Measurements from ENCODE around the gene THADA. TPM values are rescaled to one million over a fixed set of nuclear protein-coding genes. Genes with fewer than 3 reads are reported as not detected.

The THADA gene, protein sequence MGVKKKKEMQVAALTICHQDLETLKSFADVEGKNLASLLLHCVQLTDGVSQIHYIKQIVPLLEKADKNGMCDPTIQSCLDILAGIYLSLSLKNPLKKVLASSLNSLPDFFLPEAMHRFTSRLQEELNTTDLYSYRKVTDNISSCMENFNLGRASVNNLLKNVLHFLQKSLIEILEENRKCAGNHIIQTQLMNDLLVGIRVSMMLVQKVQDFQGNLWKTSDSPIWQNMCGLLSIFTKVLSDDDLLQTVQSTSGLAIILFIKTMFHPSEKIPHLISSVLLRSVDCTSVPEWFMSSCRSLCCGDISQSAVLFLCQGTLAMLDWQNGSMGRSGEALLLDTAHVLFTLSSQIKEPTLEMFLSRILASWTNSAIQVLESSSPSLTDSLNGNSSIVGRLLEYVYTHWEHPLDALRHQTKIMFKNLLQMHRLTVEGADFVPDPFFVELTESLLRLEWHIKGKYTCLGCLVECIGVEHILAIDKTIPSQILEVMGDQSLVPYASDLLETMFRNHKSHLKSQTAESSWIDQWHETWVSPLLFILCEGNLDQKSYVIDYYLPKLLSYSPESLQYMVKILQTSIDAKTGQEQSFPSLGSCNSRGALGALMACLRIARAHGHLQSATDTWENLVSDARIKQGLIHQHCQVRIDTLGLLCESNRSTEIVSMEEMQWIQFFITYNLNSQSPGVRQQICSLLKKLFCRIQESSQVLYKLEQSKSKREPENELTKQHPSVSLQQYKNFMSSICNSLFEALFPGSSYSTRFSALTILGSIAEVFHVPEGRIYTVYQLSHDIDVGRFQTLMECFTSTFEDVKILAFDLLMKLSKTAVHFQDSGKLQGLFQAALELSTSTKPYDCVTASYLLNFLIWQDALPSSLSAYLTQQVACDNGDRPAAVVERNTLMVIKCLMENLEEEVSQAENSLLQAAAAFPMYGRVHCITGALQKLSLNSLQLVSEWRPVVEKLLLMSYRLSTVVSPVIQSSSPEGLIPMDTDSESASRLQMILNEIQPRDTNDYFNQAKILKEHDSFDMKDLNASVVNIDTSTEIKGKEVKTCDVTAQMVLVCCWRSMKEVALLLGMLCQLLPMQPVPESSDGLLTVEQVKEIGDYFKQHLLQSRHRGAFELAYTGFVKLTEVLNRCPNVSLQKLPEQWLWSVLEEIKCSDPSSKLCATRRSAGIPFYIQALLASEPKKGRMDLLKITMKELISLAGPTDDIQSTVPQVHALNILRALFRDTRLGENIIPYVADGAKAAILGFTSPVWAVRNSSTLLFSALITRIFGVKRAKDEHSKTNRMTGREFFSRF (N-terminal part only)
- total RNA-seq (10 to 100 TPM; 20.2 to 35.2 (median 29.6) TPM), polyA plus RNA-seq (10 to 100 TPM in 1 of 3 donors, 1 to 10 TPM in 2; 4.4 to 14.0 (median 9.0) TPM)

DNA sequence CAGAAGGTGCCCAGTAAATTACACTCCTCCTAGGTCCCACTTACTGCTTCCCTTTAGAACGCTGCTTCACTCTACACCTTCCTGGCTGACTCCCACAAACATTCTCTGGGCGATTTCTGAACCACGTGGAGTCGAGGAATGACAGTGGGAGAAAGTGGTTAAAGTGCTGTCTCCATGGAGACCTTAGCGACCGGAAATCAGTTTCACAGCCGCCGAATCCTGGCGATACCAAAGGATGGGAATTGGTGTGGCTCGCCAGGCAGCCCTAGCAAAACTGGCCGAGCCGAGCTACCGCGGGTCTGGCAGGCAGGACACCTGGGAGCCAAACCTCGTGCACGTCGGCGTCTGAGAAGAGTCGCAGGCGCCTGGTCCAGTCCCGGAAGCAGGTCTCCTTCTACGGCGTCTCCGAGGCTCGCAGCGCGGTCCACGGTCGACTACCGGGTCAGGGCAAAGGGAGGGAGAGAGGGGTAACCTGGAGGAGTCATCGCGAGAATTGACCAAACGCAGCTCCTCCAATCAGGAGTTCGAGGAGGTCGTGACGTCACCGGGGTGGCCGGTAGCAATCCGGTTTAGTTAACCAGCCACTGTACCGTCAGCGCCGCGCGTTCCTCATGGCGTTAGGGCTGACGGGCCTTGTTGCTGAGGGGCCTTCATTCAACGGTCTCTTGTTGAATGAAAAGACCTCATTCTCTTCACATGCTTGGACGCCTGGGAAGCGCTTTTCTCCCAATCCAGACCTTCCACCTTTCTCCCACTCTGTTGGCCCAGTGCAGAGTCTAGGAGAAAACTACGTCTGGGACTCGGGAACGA lies at the start of gene THADA:
THADA (minus strand) TSS at position 436 of the 810 bp plus-strand sequence. CDS start 3,646 bp downstream, outside the sequence.
- no peaks in the 10 kb centered on the region for H3K9me3 ChIP-seq

DNA sequence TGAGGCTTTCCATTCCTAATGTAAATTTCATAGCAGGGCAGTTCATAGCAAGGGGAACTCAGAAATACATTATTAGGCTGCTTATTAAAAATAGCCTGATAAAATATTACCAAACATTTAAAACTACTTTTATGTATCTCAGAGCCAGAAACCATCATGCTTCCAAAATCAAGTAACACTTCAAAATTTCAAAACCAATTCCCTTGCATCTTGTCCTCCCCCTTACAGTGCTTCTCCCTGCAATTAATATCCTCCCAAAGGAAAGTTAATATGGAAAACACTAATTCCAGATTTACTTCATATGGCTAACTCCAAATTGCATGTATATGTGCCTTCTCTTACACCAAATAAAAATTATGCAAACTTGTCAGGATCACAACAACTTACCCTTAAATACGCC lies 47.8 kb upstream of the THADA start:
- no peaks in the 10 kb centered on the region for H3K9me3 ChIP-seq
- 95 to 96% methylated on average over 1 of the region's 1 CpG for WGBS, 2 donors
- no peak for DNase-seq
- H3K27ac ChIP-seq, result peak overlapping the region in 1 of 4 donors; percentile 8
- H3K27me3 ChIP-seq, result no peaks in the 10 kb centered on the region
- intact Hi-C loops (cut with DNase I), result no loop called here
- no peaks in the 10 kb centered on the region for H3K36me3 ChIP-seq
- no peak overlapping the region for H3K4me3 ChIP-seq
- TF ChIP-seq POLR2AphosphoS5 (IDR thresholded peaks at IDR 0.05), result no peak
- TF ChIP-seq CTCF (IDR thresholded peaks at IDR 0.05), result no peak
- no peak for TF ChIP-seq EP300 (IDR thresholded peaks at IDR 0.05)
- no peak for TF ChIP-seq POLR2A (IDR thresholded peaks at IDR 0.05)
- H3K4me1 ChIP-seq, result peaks cover 0 to 8% (median 3%) of the 10 kb centered on the region in 4 donors

More for the DNA sequence above, at the start of gene THADA:
- no peak for TF ChIP-seq CTCF (IDR thresholded peaks at IDR 0.05)
- TF ChIP-seq POLR2AphosphoS5 (IDR thresholded peaks at IDR 0.05), result peak; percentile 98 to 99 (median 99)
- TF ChIP-seq POLR2A (IDR thresholded peaks at IDR 0.05), result peak; percentile 90 to 92
- TF ChIP-seq EP300 (IDR thresholded peaks at IDR 0.05), result peak in 1 of 4 donors; percentile 22
- intact Hi-C loops (cut with DNase I), result loop anchor here (2.0 to 5.0 kb wide), 2 partner anchors 77 to 401 kb away; partner anchors contain the start of gene LRPPRC
- peak; percentile 100 for DNase-seq
- Histone ChIP-seq H3K27me3 (no peaks in the 10 kb centered on the region), H3K27ac (peak within 1 kb of the TSS; percentile 90 to 95 (median 92)), H3K4me1 (peaks cover 0 to 23% (median 16%) of the 10 kb centered on the region in 4 donors), H3K4me3 (peak within 1 kb of the TSS; percentile 63 to 85 (median 70)), H3K36me3 (peaks cover 0 to 18% (median 5%) of the 10 kb centered on the region in 4 donors)
- 0% methylated on average over 52 of the region's 52 CpGs for WGBS, 2 donors

GRCh38 chr2:43642363-43642762 lies 46.5 kb upstream of the THADA start:
- TF ChIP-seq CTCF (IDR thresholded peaks at IDR 0.05) (no peak), POLR2AphosphoS5 (IDR thresholded peaks at IDR 0.05) (no peak), EP300 (IDR thresholded peaks at IDR 0.05) (no peak), POLR2A (IDR thresholded peaks at IDR 0.05) (no peak)
- no peaks in the 10 kb centered on the region for H3K27me3 ChIP-seq
- DNase-seq, result no peak
- H3K36me3 ChIP-seq, result no peaks in the 10 kb centered on the region
- 48 to 53% methylated on average over 2 of the region's 2 CpGs for WGBS, 2 donors
- no peak overlapping the region for H3K27ac ChIP-seq
- peaks cover 0 to 8% (median 3%) of the 10 kb centered on the region in 4 donors for H3K4me1 ChIP-seq
- H3K9me3 ChIP-seq, result no peaks in the 10 kb centered on the region
- no peak overlapping the region for H3K4me3 ChIP-seq
- intact Hi-C loops (cut with DNase I), result no loop called here
